WTC11 (cell line): ENCODE results near the gene BOLA3. TPM values are rescaled to one million over a fixed set of nuclear protein-coding genes. Genes with fewer than 3 reads are reported as not detected.

ENCODE experiments used
- ATAC-seq: fragments of 200-7000 bp; cut with Tn5 transposase; 2 replicates; pipeline ENCODE4 v1.10.0; 2021; ENCODE audit warnings: mild to moderate bottlenecking, moderate library complexity
- CTCF ChIA-PET: fragments of 300-600 bp; sonication (Branson Sonifier 250); formaldehyde crosslinking; loops from one replicate; lab custom pipeline; 2021; ENCODE audit warnings: antibody characterized with exemption; lab: Charles Lee
- POLR2A ChIA-PET: fragments of 350-600 bp; sonication (Branson Sonifier 250); formaldehyde crosslinking; loops from one replicate; lab custom pipeline; 2021; ENCODE audit warnings: antibody characterized with exemption; lab: Charles Lee
- DNase-seq: peaks from one replicate; pipeline ENCODE4 v3.0.0; 2021; ENCODE audit warnings: low spot score
- H3K27ac Mint-ChIP-seq: 2 replicates; pipeline ENCODE4 v1.8.0; 2021; ENCODE audit warnings: mixed read lengths
- H3K27me3 Mint-ChIP-seq: 2 replicates; pipeline ENCODE4 v1.8.0; 2021; ENCODE audit warnings: low read depth, mild to moderate bottlenecking, moderate library complexity, mixed read lengths
- H3K36me3 Mint-ChIP-seq: 2 replicates; pipeline ENCODE4 v1.8.0; 2021; ENCODE audit warnings: mixed read lengths
- H3K4me1 Mint-ChIP-seq: 2 replicates; pipeline ENCODE4 v1.8.0; 2022; ENCODE audit warnings: mixed read lengths
- H3K4me3 Mint-ChIP-seq: 2 replicates; pipeline ENCODE4 v1.8.0; 2021; ENCODE audit warnings: mild to moderate bottlenecking, moderate library complexity, mixed read lengths
- H3K9me3 Mint-ChIP-seq: 2 replicates; pipeline ENCODE4 v1.8.0; 2021; ENCODE audit warnings: mixed read lengths
- AFF4 ChIP-seq: sonication (generic); formaldehyde crosslinking; IDR thresholded peaks from 2 replicates; pipeline ENCODE4 v1.8.1; 2023; ENCODE audit warnings: mild to moderate bottlenecking, missing genetic modification reagents, borderline replicate concordance
- CDX4 ChIP-seq: fragments of 250-450 bp; sonication (Bioruptor Pico); IDR thresholded peaks from 2 replicates; pipeline ENCODE4 v1.9.0; 2021; ENCODE audit warnings: moderate library complexity, mild to moderate bottlenecking, inconsistent platforms, borderline replicate concordance
- CREB1 ChIP-seq: sonication (generic); formaldehyde crosslinking; IDR thresholded peaks from 2 replicates; pipeline ENCODE4 v1.8.0; 2023; ENCODE audit warnings: mild to moderate bottlenecking, missing genetic modification reagents
- IRF2 ChIP-seq: sonication (generic); formaldehyde crosslinking; IDR thresholded peaks from 2 replicates; pipeline ENCODE4 v1.8.0; 2022; ENCODE audit warnings: low read depth, missing genetic modification reagents, borderline replicate concordance
- JUN ChIP-seq: sonication (generic); formaldehyde crosslinking; IDR thresholded peaks from 2 replicates; pipeline ENCODE4 v1.8.0; 2023; ENCODE audit warnings: mild to moderate bottlenecking, missing genetic modification reagents
- NFE2L1 ChIP-seq: sonication (generic); formaldehyde crosslinking; IDR thresholded peaks from 2 replicates; pipeline ENCODE4 v1.8.1; 2023; ENCODE audit warnings: missing genetic modification reagents
- SP1 ChIP-seq: sonication (generic); formaldehyde crosslinking; conservative IDR thresholded peaks from 2 replicates; pipeline ENCODE4 v1.8.1; 2022; ENCODE audit warnings: missing genetic modification reagents
- STAT6 ChIP-seq: sonication (generic); formaldehyde crosslinking; conservative IDR thresholded peaks from 2 replicates; pipeline ENCODE4 v1.8.1; 2023; ENCODE audit warnings: mild to moderate bottlenecking, low read depth, missing genetic modification reagents, moderate library complexity
- TEAD1 ChIP-seq: sonication (generic); formaldehyde crosslinking; IDR thresholded peaks from 2 replicates; pipeline ENCODE4 v1.8.0; 2022; ENCODE audit warnings: mild to moderate bottlenecking, missing genetic modification reagents
- TEAD4 ChIP-seq: sonication (generic); formaldehyde crosslinking; IDR thresholded peaks from 2 replicates; pipeline ENCODE4 v1.8.0; 2022; ENCODE audit warnings: mild to moderate bottlenecking, missing genetic modification reagents
- ZNF138 ChIP-seq: sonication (generic); formaldehyde crosslinking; conservative IDR thresholded peaks from 2 replicates; pipeline ENCODE4 v1.8.1; 2022; ENCODE audit warnings: mild to moderate bottlenecking, moderate library complexity, missing genetic modification reagents
- ZNF263 ChIP-seq: sonication (generic); formaldehyde crosslinking; IDR thresholded peaks from 2 replicates; pipeline ENCODE4 v1.8.1; 2022; ENCODE audit warnings: low read depth, mild to moderate bottlenecking, moderate library complexity, missing genetic modification reagents
- ZNF317 ChIP-seq: sonication (generic); formaldehyde crosslinking; IDR thresholded peaks from 2 replicates; pipeline ENCODE4 v1.8.1; 2023; ENCODE audit warnings: low read depth, mild to moderate bottlenecking, moderate library complexity, missing genetic modification reagents, borderline replicate concordance
- ZNF416 ChIP-seq: fragments of 250-450 bp; sonication (Bioruptor Pico); IDR thresholded peaks from 2 replicates; pipeline ENCODE4 v1.9.0; 2021; ENCODE audit warnings: mild to moderate bottlenecking, inconsistent platforms
- total RNA-seq: library from RNA; stranded (reverse); gene quantifications from 3 replicates; pipeline ENCODE4 v1.2.3, GENCODE V29; 2021
- TF ChIP-seq, protein P1 (sequence below): sonication (generic); formaldehyde crosslinking; IDR thresholded peaks from 2 replicates; pipeline ENCODE4 v1.8.1; 2022; ENCODE audit warnings: missing genetic modification reagents, borderline replicate concordance
- TF ChIP-seq, protein P2 (sequence below): fragments of 250-450 bp; sonication (Bioruptor Pico); IDR thresholded peaks from 2 replicates; pipeline ENCODE4 v1.8.0; 2021; ENCODE audit warnings: mild to moderate bottlenecking
- TF ChIP-seq, protein P3 (sequence below): sonication (generic); formaldehyde crosslinking; IDR thresholded peaks from 2 replicates; pipeline ENCODE4 v1.8.1; 2023; ENCODE audit warnings: mild to moderate bottlenecking, missing genetic modification reagents
- TF ChIP-seq, protein P4 (sequence below): sonication (generic); formaldehyde crosslinking; IDR thresholded peaks from 2 replicates; pipeline ENCODE4 v1.8.0; 2022; ENCODE audit warnings: mild to moderate bottlenecking, missing genetic modification reagents
- TF ChIP-seq, protein P5 (sequence below): fragments of 250-450 bp; sonication (Bioruptor Pico); IDR thresholded peaks from 2 replicates; pipeline ENCODE4 v1.9.0; 2021; ENCODE audit warnings: mild to moderate bottlenecking
- TF ChIP-seq, protein P6 (sequence below): sonication (generic); formaldehyde crosslinking; IDR thresholded peaks from 2 replicates; pipeline ENCODE4 v1.8.0; 2023; ENCODE audit warnings: missing genetic modification reagents
- TF ChIP-seq, protein P7 (sequence below): fragments of 250-450 bp; sonication (Bioruptor Pico); conservative IDR thresholded peaks from 2 replicates; pipeline ENCODE4 v1.9.0; 2021; ENCODE audit warnings: mild to moderate bottlenecking

Gene BOLA3
- total RNA-seq, 1 experiment from 2014 or later = 58.2 TPM

DNA sequence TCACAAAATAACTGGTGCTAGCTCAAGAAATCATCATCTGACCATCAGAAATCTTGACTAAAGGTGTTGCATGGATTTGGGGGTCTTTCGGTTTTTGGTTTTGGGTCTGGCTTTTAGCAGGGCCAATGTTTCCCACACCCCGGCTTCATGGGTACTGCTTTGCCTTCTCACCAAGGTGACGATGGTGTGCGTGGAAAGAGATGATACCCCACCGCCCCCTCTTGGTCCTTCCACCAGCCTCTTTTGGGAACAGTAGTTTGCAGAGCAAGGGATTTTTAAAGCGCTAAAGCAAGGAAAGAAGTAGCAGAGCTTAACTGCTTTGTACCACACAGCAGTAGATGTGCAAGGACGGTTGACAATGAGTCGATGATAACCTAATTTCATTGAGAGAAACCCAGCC is 42.3 kb downstream of the BOLA3 start (continued):
- TF ChIP-seq, protein P1, sequence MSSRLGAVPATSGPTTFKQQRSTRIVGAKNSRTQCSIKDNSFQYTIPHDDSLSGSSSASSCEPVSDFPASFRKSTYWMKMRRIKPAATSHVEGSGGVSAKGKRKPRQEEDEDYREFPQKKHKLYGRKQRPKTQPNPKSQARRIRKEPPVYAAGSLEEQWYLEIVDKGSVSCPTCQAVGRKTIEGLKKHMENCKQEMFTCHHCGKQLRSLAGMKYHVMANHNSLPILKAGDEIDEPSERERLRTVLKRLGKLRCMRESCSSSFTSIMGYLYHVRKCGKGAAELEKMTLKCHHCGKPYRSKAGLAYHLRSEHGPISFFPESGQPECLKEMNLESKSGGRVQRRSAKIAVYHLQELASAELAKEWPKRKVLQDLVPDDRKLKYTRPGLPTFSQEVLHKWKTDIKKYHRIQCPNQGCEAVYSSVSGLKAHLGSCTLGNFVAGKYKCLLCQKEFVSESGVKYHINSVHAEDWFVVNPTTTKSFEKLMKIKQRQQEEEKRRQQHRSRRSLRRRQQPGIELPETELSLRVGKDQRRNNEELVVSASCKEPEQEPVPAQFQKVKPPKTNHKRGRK (CRISPR knock-in tag) = no peak
- no peak for TF ChIP-seq AFF4 (CRISPR knock-in tag)

GRCh38 chr2:74104839-74105238 is 42.9 kb downstream of the BOLA3 start:
- no peak for ATAC-seq
- no peaks in the 10 kb centered on the region for H3K9me3 Mint-ChIP-seq
- ChIA-PET POLR2A (no interaction called here), CTCF (interaction anchor here (0.8 to 2.7 kb wide), 4 partner anchors 15 to 197 kb away, joined by 3 to 13 read pairs (median 6); no protein-coding TSS in a partner anchor)
- no peak overlapping the region for H3K4me3 Mint-ChIP-seq
- H3K36me3 Mint-ChIP-seq = peaks cover 11% of the 10 kb centered on the region
- H3K4me1 Mint-ChIP-seq = peaks cover 27% of the 10 kb centered on the region
- DNase-seq = no peak
- H3K27me3 Mint-ChIP-seq = no peaks in the 10 kb centered on the region
- H3K27ac Mint-ChIP-seq = no peak overlapping the region
- no peak for TF ChIP-seq IRF2 (CRISPR knock-in tag)
- TF ChIP-seq, protein P2, sequence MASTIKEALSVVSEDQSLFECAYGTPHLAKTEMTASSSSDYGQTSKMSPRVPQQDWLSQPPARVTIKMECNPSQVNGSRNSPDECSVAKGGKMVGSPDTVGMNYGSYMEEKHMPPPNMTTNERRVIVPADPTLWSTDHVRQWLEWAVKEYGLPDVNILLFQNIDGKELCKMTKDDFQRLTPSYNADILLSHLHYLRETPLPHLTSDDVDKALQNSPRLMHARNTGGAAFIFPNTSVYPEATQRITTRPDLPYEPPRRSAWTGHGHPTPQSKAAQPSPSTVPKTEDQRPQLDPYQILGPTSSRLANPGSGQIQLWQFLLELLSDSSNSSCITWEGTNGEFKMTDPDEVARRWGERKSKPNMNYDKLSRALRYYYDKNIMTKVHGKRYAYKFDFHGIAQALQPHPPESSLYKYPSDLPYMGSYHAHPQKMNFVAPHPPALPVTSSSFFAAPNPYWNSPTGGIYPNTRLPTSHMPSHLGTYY (CRISPR knock-in tag) = no peak
- TF ChIP-seq STAT6 (CRISPR knock-in tag) = no peak
- TF ChIP-seq, protein P3, sequence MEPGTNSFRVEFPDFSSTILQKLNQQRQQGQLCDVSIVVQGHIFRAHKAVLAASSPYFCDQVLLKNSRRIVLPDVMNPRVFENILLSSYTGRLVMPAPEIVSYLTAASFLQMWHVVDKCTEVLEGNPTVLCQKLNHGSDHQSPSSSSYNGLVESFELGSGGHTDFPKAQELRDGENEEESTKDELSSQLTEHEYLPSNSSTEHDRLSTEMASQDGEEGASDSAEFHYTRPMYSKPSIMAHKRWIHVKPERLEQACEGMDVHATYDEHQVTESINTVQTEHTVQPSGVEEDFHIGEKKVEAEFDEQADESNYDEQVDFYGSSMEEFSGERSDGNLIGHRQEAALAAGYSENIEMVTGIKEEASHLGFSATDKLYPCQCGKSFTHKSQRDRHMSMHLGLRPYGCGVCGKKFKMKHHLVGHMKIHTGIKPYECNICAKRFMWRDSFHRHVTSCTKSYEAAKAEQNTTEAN (CRISPR knock-in tag) = no peak
- no peak for TF ChIP-seq NFE2L1 (CRISPR knock-in tag)
- no peak for TF ChIP-seq ZNF416 (CRISPR knock-in tag)
- TF ChIP-seq, protein P4, sequence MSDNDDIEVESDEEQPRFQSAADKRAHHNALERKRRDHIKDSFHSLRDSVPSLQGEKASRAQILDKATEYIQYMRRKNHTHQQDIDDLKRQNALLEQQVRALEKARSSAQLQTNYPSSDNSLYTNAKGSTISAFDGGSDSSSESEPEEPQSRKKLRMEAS = no peak
- TF ChIP-seq, protein P5, sequence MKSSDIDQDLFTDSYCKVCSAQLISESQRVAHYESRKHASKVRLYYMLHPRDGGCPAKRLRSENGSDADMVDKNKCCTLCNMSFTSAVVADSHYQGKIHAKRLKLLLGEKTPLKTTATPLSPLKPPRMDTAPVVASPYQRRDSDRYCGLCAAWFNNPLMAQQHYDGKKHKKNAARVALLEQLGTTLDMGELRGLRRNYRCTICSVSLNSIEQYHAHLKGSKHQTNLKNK (CRISPR knock-in tag) = no peak
- no peak for TF ChIP-seq ZNF317 (CRISPR knock-in tag)
- TF ChIP-seq TEAD1 (CRISPR knock-in tag) = no peak
- TF ChIP-seq JUN (CRISPR knock-in tag) = no peak
- TF ChIP-seq, protein P6, sequence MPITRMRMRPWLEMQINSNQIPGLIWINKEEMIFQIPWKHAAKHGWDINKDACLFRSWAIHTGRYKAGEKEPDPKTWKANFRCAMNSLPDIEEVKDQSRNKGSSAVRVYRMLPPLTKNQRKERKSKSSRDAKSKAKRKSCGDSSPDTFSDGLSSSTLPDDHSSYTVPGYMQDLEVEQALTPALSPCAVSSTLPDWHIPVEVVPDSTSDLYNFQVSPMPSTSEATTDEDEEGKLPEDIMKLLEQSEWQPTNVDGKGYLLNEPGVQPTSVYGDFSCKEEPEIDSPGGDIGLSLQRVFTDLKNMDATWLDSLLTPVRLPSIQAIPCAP (CRISPR knock-in tag) = no peak
- TF ChIP-seq TEAD4 (CRISPR knock-in tag) = no peak
- TF ChIP-seq CREB1 = no peak
- TF ChIP-seq CDX4 = no peak
- TF ChIP-seq ZNF263 (CRISPR knock-in tag) = no peak
- no peak for TF ChIP-seq SP1 (CRISPR knock-in tag)
- no peak for TF ChIP-seq ZNF138 (CRISPR knock-in tag)
- TF ChIP-seq, protein P7, sequence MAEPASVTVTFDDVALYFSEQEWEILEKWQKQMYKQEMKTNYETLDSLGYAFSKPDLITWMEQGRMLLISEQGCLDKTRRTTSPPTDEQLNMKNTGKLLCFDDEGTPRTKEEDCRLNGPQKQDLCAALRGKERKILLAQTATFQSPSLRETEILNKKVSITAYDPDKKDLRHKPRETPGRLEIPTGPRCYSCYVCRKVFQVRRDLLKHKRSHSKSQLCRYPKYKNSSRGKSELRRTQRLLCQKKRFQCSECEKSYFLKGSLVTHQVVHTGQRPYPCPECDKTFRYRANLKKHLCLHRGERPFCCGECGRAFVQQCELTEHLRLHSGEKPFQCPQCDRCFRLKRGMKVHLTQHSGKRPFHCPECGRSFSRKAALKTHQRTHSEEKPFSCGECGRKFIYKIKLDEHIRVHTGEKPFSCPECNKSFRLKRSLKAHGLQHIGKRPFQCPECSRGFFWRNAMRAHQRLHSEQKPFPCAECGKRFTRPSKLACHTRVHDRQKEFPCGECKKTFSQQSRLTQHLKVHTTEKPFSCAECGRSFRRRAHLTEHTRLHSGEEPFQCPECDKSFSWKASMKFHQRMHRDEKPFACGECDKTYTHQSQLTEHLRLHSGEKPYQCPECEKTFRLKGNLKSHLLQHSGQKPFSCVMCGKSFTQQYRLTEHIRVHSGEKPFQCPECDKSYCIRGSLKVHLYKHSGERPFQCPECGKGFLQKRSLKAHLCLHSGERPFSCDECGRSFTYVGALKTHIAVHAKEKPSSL (CRISPR knock-in tag) = no peak
